Measurements from ENCODE around the gene USP5. TPM values are rescaled to one million over a fixed set of nuclear protein-coding genes. Genes with fewer than 3 reads are reported as not detected.

USP5 gene
- total RNA-seq = 145 and 150 TPM in 2 replicates
- 156 TPM in 2 replicates for polyA plus RNA-seq

GRCh38 chr12:6851921-6852650 lies at the start of gene USP5:
Gene USP5, plus strand, starts transcription at chr12:6852150. Its CDS starts 30 bp downstream, at chr12:6852180.
- Histone ChIP-seq H3K36me3 (peaks cover 16% of the 10 kb centered on the region), H3K4me1 (ENCODE audit: low read depth) (no peaks in the 10 kb centered on the region), H3K27ac (peak within 1 kb of the TSS; percentile 84), H3K9me3 (ENCODE audit: low read depth) (no peaks in the 10 kb centered on the region), H3K4me3 (peak within 1 kb of the TSS; percentile 53), H3K27me3 (no peaks in the 10 kb centered on the region)
- TF ChIP-seq CTCF (IDR thresholded peaks at IDR 0.05; ENCODE audit: low read depth, low read length) = no peak
- DNase-seq (ENCODE audit: low read depth in 1 of 2, low spot score in 1 of 2) = peak; percentile 99 to 100

DNA sequence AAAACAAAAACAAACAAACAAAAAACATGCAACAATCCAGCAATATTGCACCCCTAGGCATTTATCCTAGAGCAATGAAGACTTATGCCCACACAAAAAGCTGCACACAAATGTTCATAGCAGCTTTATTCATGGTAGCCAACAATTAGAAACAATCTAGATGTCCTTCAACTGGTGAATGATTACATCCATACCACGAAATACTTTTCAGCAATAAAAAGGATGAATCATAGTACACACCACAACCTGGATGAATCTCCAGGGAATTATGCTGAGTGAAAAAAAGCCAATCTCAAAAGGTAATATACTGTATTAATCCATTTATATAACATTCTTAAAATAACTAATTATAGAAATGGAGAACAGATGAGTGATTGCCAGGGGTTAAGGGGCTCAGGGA lies 44.8 kb upstream of the USP5 start:
- TF ChIP-seq CTCF (IDR thresholded peaks at IDR 0.05; ENCODE audit: low read depth, low read length) = no peak
- Histone ChIP-seq H3K4me3 (no peak overlapping the region), H3K9me3 (ENCODE audit: low read depth) (no peaks in the 10 kb centered on the region), H3K36me3 (no peaks in the 10 kb centered on the region), H3K27me3 (no peaks in the 10 kb centered on the region), H3K27ac (no peak overlapping the region), H3K4me1 (ENCODE audit: low read depth) (no peaks in the 10 kb centered on the region)
- DNase-seq (ENCODE audit: low read depth in 1 of 2, low spot score in 1 of 2) = no peak

DNA sequence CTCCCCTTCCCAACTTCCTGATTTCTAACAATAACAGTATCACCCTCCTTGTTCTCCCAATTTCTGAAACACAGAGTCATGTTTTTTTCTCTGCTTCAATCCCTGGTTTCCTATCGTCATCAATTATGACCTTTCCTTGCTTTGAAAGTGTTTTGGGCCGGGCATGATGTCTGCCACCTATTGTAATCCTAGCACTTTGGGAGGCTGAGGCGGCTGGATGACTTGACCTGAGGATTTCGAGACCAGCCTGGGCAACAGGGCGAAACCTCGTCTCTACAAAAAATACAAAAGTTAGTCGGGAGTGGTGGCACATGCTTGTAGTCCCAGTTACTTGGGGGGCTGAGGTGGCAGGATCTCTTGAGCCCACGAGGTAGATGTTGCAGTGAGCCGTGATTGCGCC lies 42.9 kb upstream of the USP5 start:
- DNase-seq (ENCODE audit: low read depth in 1 of 2, low spot score in 1 of 2) = no peak
- no peaks in the 10 kb centered on the region for H3K27me3 ChIP-seq
- no peaks in the 10 kb centered on the region for H3K4me1 ChIP-seq (ENCODE audit: low read depth)
- H3K9me3 ChIP-seq (ENCODE audit: low read depth) = no peaks in the 10 kb centered on the region
- TF ChIP-seq CTCF (IDR thresholded peaks at IDR 0.05; ENCODE audit: low read depth, low read length) = no peak
- no peak overlapping the region for H3K4me3 ChIP-seq
- no peaks in the 10 kb centered on the region for H3K36me3 ChIP-seq
- H3K27ac ChIP-seq = no peak overlapping the region

GRCh38 chr12:6810758-6811157 lies 41.2 kb upstream of the USP5 start:
- Histone ChIP-seq H3K9me3 (ENCODE audit: low read depth) (no peaks in the 10 kb centered on the region), H3K27ac (no peak overlapping the region), H3K4me3 (no peak overlapping the region), H3K27me3 (no peaks in the 10 kb centered on the region), H3K4me1 (ENCODE audit: low read depth) (no peaks in the 10 kb centered on the region), H3K36me3 (no peaks in the 10 kb centered on the region)
- no peak for DNase-seq (ENCODE audit: low read depth in 1 of 2, low spot score in 1 of 2)
- no peak for TF ChIP-seq CTCF (IDR thresholded peaks at IDR 0.05; ENCODE audit: low read depth, low read length)

DNA sequence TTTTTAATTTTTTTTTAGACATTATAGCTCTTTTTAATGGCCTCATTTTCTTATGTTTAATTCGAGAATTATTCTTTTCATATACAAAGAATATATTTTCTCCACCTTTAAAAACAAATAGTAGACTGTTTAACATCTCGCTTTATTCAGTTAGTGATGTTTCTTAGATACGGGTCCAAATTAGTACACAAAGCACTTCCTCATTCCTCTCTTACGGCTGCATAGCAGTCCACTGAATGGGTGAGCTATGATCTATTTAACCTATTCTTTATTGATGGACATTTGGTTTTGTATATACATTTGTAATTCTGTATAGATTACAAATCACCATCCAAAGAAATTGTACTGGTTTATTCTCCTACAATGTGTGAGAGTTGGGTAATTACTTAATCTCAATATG lies 38.6 kb upstream of the USP5 start:
- TF ChIP-seq CTCF (IDR thresholded peaks at IDR 0.05; ENCODE audit: low read depth, low read length) = no peak
- no peak for DNase-seq (ENCODE audit: low read depth in 1 of 2, low spot score in 1 of 2)

More for the DNA sequence above, 38.6 kb upstream of the USP5 start:
- no peak overlapping the region for H3K27ac ChIP-seq
- H3K36me3 ChIP-seq = no peaks in the 10 kb centered on the region
- H3K9me3 ChIP-seq (ENCODE audit: low read depth) = no peaks in the 10 kb centered on the region
- no peaks in the 10 kb centered on the region for H3K27me3 ChIP-seq
- H3K4me1 ChIP-seq (ENCODE audit: low read depth) = peaks cover 3% of the 10 kb centered on the region
- H3K4me3 ChIP-seq = no peak overlapping the region
